ENCODE data around the gene KDM4C. TPM values are rescaled to one million over a fixed set of nuclear protein-coding genes. Genes with fewer than 3 reads are reported as not detected.
A peak's percentile ranks its signal among the peaks of the same experiment; 100 is the strongest.
"Not testable (repeated sequence)": the region's sequence is repeated elsewhere in the genome, so short reads cannot be mapped to it uniquely, and the experiment has no call there.

The KDM4C gene
- total RNA-seq, 1 donor from 2014 or later: 63.5 TPM

DNA sequence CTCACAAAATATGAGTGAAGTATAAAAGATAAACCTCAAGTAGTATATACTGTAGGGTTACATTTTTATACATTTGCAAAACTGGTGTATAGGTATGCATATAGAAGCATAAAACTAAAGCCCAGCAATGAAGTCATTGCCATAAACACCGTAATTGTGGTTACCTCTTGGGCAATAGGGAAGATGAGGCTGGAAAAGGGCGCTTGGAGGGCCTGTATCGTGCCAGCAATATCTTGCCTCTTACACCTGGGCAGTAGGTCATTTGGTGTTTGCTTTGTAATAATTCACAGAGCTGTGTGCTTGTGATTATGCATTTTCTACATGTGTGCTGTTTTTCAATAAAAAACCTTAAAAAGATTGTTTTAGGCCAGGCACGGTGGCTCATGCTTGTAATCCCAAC, 45.2 kb downstream of the KDM4C start:
- Mint-ChIP-seq H3K4me3 (ENCODE audit: unreplicated experiment) (no peak overlapping the region), H3K9me3 (ENCODE audit: unreplicated experiment) (peaks cover 8% of the 10 kb centered on the region), H3K27me3 (ENCODE audit: unreplicated experiment) (peaks cover 7% of the 10 kb centered on the region), H3K27ac (ENCODE audit: unreplicated experiment) (no peak overlapping the region), H3K36me3 (ENCODE audit: unreplicated experiment) (no peaks in the 10 kb centered on the region), H3K4me1 (ENCODE audit: low read depth, unreplicated experiment) (peaks cover 8% of the 10 kb centered on the region)
- TF ChIP-seq, protein P1, sequence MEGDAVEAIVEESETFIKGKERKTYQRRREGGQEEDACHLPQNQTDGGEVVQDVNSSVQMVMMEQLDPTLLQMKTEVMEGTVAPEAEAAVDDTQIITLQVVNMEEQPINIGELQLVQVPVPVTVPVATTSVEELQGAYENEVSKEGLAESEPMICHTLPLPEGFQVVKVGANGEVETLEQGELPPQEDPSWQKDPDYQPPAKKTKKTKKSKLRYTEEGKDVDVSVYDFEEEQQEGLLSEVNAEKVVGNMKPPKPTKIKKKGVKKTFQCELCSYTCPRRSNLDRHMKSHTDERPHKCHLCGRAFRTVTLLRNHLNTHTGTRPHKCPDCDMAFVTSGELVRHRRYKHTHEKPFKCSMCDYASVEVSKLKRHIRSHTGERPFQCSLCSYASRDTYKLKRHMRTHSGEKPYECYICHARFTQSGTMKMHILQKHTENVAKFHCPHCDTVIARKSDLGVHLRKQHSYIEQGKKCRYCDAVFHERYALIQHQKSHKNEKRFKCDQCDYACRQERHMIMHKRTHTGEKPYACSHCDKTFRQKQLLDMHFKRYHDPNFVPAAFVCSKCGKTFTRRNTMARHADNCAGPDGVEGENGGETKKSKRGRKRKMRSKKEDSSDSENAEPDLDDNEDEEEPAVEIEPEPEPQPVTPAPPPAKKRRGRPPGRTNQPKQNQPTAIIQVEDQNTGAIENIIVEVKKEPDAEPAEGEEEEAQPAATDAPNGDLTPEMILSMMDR (IDR thresholded peaks at IDR 0.05; ENCODE audit: partially characterized antibody, unreplicated experiment): no peak
- DNase-seq: no peak

DNA sequence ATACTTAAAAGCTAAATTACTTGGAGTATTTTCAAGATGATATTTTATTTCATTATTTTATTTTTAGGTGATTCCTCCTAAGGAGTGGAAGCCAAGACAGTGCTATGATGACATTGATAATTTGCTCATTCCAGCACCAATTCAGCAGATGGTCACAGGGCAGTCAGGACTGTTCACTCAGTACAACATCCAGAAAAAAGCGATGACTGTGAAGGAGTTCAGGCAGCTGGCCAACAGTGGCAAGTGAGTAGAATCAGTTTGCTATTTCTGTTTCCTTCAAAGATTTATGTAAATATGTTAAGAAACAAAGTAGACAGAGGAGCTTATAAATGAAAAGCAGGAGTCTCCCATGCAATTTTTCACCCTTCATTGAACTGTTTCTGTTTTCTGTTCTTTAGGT, 47.8 kb downstream of the KDM4C start:
- Mint-ChIP-seq H3K4me1 (ENCODE audit: low read depth, unreplicated experiment) (peaks cover 6% of the 10 kb centered on the region), H3K9me3 (ENCODE audit: unreplicated experiment) (peaks cover 9% of the 10 kb centered on the region), H3K4me3 (ENCODE audit: unreplicated experiment) (peak overlapping the region; percentile 32), H3K27ac (ENCODE audit: unreplicated experiment) (peak overlapping the region; percentile 81), H3K27me3 (ENCODE audit: unreplicated experiment) (peaks cover 5% of the 10 kb centered on the region), H3K36me3 (ENCODE audit: unreplicated experiment) (no peaks in the 10 kb centered on the region)
- peak; percentile 30 for DNase-seq
- TF ChIP-seq, protein P1 (IDR thresholded peaks at IDR 0.05; ENCODE audit: partially characterized antibody, unreplicated experiment): no peak

DNA sequence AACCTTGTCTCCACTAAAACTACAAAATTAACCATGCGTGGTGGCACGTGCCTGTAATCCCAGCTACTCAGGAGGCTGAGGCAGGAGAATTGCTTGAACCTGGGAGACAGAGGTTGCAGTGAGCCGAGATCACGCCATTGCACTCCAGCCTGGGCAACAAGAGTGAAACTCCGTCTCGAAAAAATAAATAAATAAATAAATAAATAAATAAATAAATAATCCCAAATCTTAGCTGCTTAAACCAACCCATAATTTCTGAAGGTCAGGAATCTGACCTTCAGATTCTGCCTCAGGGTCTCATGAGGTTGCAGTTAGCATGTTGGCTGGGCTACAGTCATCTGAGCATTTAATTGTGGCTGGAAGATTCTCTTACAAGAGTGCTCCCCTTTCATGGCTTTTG, 48.5 kb downstream of the KDM4C start:
- H3K36me3 Mint-ChIP-seq (ENCODE audit: unreplicated experiment); H3K9me3 Mint-ChIP-seq (ENCODE audit: unreplicated experiment); H3K4me3 Mint-ChIP-seq (ENCODE audit: unreplicated experiment); H3K4me1 Mint-ChIP-seq (ENCODE audit: low read depth, unreplicated experiment); DNase-seq; H3K27me3 Mint-ChIP-seq (ENCODE audit: unreplicated experiment): not testable (repeated sequence)
- peak overlapping the region; percentile 73 for H3K27ac Mint-ChIP-seq (ENCODE audit: unreplicated experiment)

DNA sequence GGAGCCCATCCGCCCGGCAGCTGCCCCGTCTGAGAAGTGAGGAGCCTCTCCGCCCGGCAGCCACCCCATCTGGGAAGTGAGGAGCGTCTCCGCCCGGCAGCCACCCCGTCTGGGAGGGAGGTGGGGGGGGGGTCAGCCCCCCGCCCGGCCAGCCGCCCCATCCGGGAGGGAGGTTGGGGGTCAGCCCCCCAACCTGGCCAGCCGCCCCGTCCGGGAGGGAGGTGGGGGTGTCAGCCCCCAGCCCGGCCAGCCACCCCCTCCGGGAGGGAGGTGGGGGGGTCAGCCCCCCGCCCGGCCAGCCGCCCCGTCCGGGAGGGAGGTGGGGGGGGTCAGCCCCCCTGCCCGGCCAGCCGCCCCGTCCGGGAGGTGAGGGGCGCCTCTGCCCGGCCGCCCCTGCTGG, 49.9 kb downstream of the KDM4C start:
- peak overlapping the region; percentile 28 for H3K27ac Mint-ChIP-seq (ENCODE audit: unreplicated experiment)
- H3K27me3 Mint-ChIP-seq (ENCODE audit: unreplicated experiment); H3K4me3 Mint-ChIP-seq (ENCODE audit: unreplicated experiment); H3K4me1 Mint-ChIP-seq (ENCODE audit: low read depth, unreplicated experiment); DNase-seq; H3K9me3 Mint-ChIP-seq (ENCODE audit: unreplicated experiment); H3K36me3 Mint-ChIP-seq (ENCODE audit: unreplicated experiment): not testable (repeated sequence)

DNA sequence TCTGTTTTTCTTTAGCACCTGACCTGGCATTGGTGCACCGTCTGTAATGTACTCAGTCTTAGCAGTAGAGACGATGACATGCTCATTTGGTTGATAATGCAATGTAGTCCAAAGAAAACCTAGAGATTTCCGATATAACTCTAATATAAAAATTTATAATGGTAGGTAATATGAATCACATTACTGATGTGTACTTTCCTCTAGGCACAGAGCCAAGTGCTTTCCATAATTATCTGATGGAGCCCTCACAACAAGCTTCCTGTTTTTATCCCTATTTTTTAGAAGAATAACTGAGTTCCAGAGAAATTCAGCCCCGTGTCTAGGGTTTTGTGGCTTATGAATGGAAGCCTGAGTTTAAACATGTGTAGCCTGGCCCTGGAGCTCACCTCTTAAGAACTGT, 53.7 kb downstream of the KDM4C start:
- Mint-ChIP-seq H3K9me3 (ENCODE audit: unreplicated experiment) (peaks cover 5% of the 10 kb centered on the region), H3K27ac (ENCODE audit: unreplicated experiment) (no peak overlapping the region), H3K36me3 (ENCODE audit: unreplicated experiment) (no peaks in the 10 kb centered on the region), H3K4me3 (ENCODE audit: unreplicated experiment) (no peak overlapping the region), H3K4me1 (ENCODE audit: low read depth, unreplicated experiment) (no peaks in the 10 kb centered on the region), H3K27me3 (ENCODE audit: unreplicated experiment) (peaks cover 3% of the 10 kb centered on the region)
- DNase-seq: no peak
- TF ChIP-seq, protein P1 (IDR thresholded peaks at IDR 0.05; ENCODE audit: partially characterized antibody, unreplicated experiment): no peak

DNA sequence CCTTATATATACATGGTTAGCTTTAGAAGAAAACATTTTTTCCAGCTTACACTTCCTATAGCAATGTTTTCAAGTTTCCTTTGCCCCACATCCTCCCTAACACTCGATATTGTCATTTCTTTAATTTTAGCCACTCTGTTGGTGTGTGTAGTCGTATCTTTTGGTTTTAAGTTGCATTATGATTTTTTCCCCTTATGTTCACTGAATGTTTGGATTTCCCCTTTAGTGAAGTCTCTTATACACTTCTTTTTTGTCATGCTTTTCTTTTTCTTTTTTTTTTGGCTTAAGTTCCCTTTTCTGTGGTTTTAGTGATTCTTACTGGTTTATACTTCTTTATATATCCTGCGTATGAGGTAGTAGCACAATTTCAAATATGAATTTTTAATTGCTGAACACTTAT, 58.8 kb downstream of the KDM4C start:
- H3K4me3 Mint-ChIP-seq (ENCODE audit: unreplicated experiment): no peak overlapping the region
- peaks cover 3% of the 10 kb centered on the region for H3K4me1 Mint-ChIP-seq (ENCODE audit: low read depth, unreplicated experiment)
- H3K36me3 Mint-ChIP-seq (ENCODE audit: unreplicated experiment): no peaks in the 10 kb centered on the region
- peaks cover 2% of the 10 kb centered on the region for H3K27me3 Mint-ChIP-seq (ENCODE audit: unreplicated experiment)
- H3K9me3 Mint-ChIP-seq (ENCODE audit: unreplicated experiment): no peaks in the 10 kb centered on the region
- H3K27ac Mint-ChIP-seq (ENCODE audit: unreplicated experiment): no peak overlapping the region
- DNase-seq: no peak
- TF ChIP-seq, protein P1 (IDR thresholded peaks at IDR 0.05; ENCODE audit: partially characterized antibody, unreplicated experiment): no peak
